ENCODE measurements around the gene PRSS36.
"Not testable (repeated sequence)": the region's sequence is repeated elsewhere in the genome, so short reads cannot be mapped to it uniquely, and the experiment has no call there.

PRSS36 gene

DNA sequence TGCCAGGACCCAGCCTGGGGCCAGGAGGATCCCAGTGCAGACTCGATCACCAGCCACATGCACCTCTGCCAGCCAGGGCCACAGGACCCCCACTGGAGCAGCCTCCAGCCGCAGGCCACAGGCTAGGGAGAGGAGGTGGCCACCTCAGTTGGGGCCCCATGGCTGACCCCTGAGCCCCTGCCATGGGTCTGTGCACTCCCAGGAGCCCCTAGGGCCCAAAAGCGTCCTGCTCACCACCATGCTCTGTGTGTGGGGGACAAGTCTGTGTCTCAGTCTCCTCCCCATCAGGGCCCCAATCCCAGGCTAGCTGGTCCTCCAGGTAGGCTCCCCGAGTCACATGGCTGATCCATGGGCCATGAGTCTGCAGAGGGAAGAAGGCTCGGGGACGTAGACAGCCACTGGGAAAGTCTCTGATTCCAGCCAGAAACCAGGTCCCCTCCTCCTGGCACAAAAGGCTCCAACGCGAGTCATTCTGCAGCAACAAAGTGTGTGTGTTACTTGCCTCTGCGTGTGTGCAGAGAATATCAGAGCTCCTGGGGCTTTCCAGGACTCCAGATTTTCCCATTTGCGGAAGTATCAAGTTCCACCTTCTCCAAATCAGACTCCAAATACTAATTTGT lies 8.3 kb downstream of the PRSS36 start:
- no peak for DNase-seq (ENCODE audit: low read depth)

DNA sequence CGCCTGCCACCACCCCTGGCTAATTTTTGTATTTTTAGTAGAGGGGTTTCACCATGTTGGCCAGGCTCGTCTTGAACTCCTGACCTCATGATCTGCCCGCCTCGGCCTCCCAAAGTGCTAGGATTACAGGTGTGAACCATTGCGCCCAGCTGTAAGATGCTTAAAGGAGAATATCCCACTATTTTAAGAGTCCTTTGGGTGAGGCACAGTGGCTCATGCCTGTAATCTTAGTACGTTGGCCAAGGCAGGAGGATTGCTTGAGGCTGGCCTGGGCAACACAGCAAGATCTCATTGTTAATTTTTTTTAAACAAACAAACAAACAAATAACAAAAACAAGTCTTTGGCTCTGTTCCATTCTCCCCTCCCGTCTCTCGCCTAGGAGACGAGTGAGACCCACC lies 8.8 kb downstream of the PRSS36 start:
- DNase-seq (ENCODE audit: low read depth) = not testable (repeated sequence)

GRCh38 chr16:31138621-31139578 lies 11.0 kb downstream of the PRSS36 start:
- DNase-seq (ENCODE audit: low read depth) = peak; percentile 86

- DNase-seq (ENCODE audit: low read depth) = not testable (repeated sequence)
Observed at GRCh38 chr16:31136822-31137499, 12.9 kb downstream of the PRSS36 start.

GRCh38 chr16:31136287-31136662 lies 13.6 kb downstream of the PRSS36 start:
- DNase-seq (ENCODE audit: low read depth) = no peak

DNA sequence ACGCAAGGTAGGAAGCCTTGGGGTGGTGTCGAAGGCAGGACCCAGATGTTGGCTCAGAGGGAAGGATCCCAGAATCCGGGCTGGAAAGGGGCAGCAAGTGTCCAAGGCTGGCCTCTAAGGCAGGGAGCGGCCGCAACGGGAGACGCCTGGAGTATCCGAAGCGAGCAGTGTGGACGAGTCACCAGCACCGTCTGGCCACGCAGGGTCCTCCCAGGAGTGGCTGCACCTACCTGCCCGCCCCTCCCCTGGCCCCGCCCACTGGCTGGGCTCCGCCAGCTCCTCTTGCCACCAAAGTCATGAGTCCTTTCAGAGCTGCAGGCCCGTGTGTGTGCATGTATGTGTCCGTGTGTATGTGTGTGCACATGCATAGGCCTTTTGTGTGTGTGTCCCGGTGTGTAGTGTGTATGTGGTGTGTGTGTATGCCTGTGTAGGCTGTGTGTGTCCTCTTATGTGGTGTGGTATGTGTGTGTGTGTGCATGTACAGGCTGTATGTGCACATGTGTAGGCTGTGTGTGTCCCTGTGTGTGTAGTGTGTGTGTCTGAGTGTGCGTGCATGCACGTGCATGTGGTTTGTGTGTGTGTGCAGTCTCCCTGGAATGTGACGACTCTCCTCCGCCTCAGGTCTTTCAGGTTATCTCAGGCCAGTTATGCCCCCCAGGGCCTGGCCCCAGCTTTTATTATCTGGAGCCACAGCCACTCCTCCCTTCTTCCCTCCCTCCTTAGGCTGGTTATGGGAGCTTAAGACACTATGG lies 14.2 kb downstream of the PRSS36 start, which contains the start of gene PRSS8:
TSS of gene PRSS8 (minus strand) at position 193 of the 752 bp plus-strand sequence. CDS start 229 bp downstream, outside the sequence.
- no peak for DNase-seq (ENCODE audit: low read depth)

DNA sequence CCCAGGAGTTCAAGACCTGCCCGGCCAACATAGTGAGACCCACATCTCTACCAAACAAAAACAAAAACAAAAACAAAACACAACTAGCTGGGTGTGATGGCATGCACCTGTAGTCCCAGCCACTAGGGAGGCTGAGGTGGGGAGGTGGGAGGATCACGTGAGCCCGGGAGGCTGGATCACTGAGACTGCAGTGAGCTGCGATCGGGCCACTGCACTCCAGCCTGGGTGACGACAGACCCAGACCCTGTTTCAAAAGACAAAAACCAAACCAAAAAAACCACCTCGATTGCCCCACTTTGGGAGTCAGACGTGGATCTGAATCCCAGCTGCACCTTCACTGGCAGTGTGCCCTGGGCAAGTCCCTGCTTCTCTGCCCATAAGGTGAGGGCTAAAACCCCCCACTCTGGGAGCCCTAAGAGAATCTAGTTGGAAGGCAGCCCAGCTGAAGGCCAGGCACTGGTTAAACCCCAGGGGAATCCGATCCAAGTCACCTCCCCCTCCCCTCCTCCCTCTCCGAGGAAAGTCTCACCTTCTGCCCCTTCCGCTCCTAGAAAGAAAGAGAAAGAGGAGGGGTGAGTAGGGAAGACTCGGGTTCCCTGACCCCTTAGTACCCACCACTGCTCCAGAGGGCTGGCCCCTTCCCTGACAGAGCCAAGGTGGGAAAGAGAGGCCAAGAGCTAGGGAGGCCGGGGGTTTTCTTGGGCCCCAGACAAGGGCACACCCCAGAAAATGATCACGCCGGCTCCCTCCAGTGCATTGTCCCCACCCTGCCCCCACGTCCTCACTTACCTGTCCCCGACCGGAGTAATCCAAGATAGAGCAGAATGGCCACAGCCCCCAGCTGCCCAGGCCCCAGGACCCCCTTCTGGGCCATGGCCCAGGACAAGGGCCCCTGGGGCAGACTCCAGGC lies 15.0 kb downstream of the PRSS36 start:
- DNase-seq (ENCODE audit: low read depth) = no peak

DNA sequence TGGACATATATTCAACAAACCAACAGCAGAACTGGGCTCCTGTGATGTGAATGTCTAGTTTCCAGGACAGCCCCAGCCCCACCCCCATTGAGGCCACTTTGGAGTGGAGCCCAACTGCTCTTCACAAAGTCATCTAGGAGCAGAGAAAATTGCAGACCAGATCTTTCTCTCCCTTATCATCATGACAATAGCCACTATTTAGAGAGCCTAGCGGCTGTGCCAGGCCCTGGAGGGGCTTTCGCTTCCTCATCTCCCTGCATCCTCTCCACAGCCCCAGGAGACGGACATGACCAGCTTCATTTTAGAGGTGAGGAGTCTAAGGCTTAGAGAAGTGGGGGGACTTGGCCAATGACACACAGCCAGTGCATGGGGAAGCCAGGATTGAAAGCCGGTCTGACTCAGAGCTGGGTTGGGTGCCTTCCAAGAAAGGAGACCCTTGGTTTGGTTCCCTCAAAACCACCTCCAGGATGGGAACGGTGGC lies 15.7 kb downstream of the PRSS36 start:
- peak; percentile 31 for DNase-seq (ENCODE audit: low read depth)

GRCh38 chr16:31133046-31133501 lies 16.8 kb downstream of the PRSS36 start:
- DNase-seq (ENCODE audit: low read depth) = no peak

DNA sequence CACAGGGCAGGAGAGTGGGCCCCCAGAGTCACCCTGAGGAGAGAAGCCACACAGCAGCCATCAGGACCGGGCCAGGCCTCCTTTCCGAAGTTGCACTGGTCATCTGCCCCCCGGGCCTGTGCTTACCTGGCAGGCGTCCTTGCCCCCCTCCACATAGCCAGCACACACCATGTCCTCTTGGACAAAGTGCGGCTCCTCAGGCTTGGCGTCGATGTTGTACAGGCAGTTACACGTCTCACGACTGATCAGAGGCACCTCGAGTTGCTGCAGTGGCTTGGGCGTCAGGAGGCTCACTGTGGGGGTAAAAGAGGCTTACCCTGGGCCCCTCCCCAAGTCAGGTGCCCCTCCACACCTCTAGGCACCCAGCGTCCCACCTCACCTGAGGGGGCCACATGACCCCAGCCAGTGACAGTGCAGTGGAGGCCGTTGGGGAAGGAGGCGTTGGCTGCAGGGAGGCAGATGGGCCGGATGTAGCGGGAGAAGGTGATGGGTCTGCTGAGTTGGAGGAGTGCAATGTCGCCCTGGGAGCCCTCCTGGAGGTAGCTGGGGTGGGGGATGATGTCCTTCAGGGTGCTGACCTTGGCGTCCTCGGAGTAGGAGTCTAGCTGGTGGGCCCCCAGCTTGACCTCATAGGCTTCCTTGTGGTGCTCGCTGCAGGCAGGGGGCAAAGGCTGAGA lies 17.4 kb downstream of the PRSS36 start:
- no peak for DNase-seq (ENCODE audit: low read depth)

- no peak for DNase-seq (ENCODE audit: low read depth)
Observed at GRCh38 chr16:31131841-31132271, 18.0 kb downstream of the PRSS36 start.

- no peak for DNase-seq (ENCODE audit: low read depth)
Observed at GRCh38 chr16:31131416-31131815, 18.4 kb downstream of the PRSS36 start.

DNA sequence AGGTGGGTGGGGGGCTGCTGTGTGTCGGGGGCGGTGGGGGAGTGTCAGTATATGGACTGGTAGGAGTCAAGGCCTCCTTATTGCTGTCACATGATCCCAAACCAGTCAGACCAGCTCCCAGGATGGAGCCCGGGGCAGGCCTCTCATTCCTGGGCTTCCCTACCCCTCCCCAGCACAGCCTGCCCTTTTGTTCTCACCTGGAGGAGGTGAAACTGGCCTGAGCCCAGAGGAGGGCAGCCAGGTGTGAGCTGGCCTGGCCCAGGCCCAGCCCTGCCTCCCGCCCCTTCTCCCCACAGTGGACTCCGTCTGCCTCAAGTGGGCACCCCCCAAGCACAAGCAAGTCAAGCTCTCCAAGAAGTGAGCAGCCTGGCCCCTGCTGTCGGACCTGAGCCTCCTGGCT lies 19.0 kb downstream of the PRSS36 start:
- no peak for DNase-seq (ENCODE audit: low read depth)

DNA sequence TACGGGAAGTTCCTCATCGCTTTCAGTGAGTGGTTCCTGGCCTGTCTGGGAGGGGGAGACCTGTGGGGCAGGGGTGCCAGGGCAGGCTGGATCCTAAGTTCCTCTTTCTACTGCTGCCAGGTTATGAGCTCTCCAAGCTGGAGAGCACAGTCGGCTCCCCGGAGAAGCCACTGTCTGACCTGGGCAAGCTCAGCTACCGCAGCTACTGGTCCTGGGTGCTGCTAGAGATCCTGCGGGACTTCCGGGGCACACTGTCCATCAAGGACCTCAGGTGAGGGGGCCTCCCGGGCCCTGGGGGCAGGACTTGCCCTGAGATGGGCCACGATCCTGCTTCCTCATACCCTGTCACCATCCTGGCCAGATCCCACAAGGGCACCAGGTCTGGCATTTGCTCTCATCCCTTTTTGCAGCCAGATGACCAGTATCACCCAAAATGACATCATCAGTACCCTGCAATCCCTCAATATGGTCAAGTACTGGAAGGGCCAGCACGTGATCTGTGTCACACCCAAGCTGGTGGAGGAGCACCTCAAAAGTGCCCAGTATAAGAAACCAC lies 19.5 kb downstream of the PRSS36 start:
- no peak for DNase-seq (ENCODE audit: low read depth)

GRCh38 chr16:31129568-31130335 lies 20.1 kb downstream of the PRSS36 start:
- no peak for DNase-seq (ENCODE audit: low read depth)

DNA sequence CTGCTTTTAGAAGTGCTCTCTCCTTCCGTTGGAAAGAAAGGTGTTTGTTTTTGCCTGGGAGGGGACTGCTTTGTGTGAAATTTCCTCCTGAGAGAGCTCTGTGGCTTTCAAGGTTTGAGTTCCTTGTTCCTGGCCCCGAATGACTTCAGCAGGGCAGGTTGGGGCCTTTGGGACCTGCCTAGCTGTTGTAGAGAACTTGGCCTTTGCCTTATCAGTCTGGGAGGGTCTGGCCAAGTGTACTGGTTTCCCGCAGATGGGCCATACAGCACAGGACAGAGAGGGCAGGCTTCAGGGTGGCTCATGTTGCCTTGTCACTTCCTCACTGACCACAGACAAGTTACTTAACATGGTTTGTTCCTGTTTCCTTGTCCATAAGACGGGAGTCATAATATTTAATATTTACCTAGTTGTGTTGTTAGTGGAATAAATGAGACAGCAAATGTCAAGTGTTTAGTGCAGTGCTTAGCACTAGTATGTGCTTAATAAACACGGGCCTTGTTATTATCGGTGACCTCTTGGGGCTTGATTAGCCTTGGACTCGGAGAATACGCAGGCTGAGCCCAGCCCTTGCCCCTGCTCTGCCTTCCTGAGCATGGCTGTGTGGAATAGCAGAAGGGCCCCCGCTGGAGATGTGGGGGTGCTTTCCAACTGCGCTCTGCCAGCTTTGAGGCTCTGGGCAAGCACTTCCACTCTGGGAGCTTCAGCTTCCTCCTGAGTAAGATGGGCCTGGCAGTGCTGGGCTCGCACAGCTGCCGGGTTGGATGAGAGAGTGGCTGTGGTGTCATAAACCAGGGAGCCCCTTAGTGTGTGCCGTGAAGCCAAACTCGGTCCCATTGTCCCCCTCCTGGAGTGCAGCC lies 20.9 kb downstream of the PRSS36 start:
- no peak for DNase-seq (ENCODE audit: low read depth)

- DNase-seq (ENCODE audit: low read depth) = no peak
Observed at GRCh38 chr16:31127182-31127581, 22.7 kb downstream of the PRSS36 start.

GRCh38 chr16:31125844-31126243 lies 24.0 kb downstream of the PRSS36 start:
- DNase-seq (ENCODE audit: low read depth) = no peak
